HG02970 (cell line): ENCODE data around the gene OSBP2.

Source experiments
- ATAC-seq: cut with Tn5 transposase; IDR thresholded peaks from one replicate; pipeline ENCODE4 v1.9.1; 2021; ENCODE audit warnings: mild to moderate bottlenecking, moderate library complexity, moderate number of reproducible peaks; ENCODE audit not compliant: unreplicated experiment, low FRiP score

Gene OSBP2

GRCh38 chr22:30875481-30876215, 181.0 kb downstream of the OSBP2 start:
- no peak for ATAC-seq

- no peak for ATAC-seq
These were observed 181.6 kb downstream of the OSBP2 start for GRCh38 chr22:30876221-30876751.

DNA sequence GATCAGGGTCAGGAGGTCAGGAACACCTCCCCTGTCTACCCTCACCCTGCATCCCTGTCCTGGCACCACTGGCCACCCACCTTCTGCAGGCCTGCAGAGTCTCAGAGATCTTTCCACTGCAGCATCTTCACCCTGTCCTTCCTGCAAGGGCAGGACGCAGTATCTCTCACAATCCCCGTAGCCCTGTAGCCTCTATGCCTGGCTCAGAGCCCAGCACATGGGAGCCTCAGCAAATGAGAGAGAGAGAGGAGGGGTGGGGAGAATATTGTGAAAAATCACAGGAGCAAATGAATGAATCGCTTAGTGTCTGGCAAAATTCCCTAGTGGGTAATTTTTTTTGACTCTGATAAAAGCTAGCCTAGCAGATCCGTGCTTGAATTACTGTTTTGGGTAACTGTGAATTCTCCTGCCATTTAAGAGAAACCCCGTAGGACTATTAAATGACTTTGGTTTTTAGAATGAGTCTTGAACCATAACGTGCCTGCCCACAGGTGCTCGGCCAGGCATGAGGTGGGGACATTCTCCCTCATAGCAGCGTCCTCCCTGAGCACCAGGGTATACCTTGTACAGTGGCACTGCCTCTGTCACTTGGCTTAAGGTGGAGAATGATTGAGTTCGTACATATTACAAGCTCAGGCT, 182.4 kb downstream of the OSBP2 start:
- no peak for ATAC-seq

GRCh38 chr22:30877662-30878515, 183.2 kb downstream of the OSBP2 start:
- no peak for ATAC-seq

DNA sequence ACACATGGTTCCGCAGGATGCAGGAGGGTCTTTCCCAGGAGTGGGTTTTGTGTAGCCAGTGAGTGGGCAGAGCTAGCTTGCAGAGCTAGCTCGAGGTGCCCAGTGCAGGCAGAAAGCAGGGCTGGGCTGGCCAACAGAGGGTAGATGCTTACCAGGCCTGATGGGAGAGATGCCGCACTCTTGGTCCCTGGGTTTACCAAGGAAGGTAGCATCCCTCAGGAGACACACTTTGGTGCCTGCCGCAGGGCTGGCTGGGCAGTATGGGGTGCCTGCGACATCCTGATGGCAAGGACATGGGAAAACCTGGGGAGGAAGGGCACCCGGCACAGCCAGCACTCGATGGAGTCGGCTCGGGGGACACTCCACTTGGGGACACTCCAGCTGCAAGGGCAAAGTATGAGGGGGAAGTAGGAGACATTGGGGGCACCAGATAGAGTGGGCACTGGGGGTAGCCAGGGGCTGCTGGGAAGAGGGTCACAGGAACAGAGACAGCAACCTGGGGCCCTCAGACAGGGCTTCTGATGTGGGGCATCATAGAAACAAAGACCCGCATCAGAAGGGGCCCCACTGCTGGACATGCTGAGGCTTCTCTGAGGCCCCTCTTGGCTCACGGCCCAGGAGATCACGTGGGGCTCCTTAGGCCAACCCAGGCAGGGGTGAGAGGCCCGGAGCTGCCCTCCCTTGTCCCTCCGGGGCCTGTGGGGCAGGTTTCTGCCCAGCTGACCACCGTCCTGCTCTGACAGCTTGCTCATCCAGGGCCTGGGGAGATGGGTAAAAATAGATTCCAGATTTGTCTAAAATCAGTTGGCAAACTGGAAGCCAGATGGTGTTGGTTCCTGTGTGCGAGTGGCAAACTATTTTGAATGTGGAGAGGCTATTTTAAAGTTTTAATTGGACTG, 184.1 kb downstream of the OSBP2 start:
- ATAC-seq = no peak

DNA sequence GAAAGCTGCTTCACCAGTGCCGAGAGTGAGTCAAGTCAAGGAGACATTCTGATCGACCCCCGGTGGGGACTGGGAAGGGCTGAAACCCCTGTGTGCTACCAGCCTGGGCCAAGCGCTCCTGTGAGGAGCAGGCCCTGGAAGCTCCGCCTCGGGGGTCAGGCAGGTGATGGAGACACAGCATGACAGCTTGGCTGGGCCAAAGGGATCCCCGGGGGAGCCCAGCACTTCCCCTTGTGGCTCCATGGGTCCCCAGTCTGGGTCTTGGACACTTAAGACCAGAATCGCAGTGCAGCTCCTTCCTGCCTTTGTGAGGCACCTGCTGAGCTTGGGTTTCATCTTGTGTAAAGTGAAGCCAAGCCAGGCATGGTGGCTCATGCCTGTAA, 184.7 kb downstream of the OSBP2 start:
- ATAC-seq = no peak

DNA sequence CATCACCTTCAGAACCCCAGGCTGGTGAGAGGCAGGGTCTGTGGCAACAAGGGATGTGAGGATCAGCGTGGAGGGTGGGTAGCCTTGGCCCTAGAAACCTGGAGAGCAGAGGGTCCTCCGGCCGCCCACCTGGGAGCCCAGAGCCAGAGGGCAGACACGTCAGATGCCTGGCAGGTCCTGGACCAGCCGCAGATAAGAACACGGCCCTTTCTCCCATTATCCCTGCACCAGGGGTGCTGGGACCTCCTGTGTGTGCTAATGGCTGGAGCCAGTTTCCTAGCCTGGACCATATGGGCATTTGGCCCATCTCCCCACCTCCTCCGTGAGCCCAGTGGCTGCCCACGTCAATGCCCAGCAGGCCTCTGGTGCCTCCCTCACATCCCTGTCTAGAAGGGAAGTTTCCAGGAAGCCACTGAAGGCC, 185.5 kb downstream of the OSBP2 start:
- ATAC-seq = no peak

DNA sequence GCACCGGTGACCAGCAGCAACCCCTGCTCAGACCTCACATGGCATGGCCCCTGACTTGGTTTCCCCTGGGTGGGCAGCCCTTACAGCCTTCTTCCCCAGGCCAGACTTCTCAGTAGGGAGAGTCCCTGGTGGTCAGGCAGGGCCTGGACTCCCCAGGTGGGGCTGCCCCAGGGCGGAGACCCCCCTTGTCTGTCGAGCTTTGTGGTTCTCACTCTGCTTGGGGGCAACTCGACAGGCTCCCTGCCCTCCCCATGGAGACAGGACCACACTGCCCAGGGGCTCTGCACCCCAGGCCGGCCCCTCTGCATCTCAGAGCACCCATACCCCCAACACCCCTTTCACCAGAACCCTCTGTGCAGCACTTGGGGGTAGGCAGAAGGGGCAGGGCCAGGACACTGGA, 186.2 kb downstream of the OSBP2 start:
- ATAC-seq = no peak

DNA sequence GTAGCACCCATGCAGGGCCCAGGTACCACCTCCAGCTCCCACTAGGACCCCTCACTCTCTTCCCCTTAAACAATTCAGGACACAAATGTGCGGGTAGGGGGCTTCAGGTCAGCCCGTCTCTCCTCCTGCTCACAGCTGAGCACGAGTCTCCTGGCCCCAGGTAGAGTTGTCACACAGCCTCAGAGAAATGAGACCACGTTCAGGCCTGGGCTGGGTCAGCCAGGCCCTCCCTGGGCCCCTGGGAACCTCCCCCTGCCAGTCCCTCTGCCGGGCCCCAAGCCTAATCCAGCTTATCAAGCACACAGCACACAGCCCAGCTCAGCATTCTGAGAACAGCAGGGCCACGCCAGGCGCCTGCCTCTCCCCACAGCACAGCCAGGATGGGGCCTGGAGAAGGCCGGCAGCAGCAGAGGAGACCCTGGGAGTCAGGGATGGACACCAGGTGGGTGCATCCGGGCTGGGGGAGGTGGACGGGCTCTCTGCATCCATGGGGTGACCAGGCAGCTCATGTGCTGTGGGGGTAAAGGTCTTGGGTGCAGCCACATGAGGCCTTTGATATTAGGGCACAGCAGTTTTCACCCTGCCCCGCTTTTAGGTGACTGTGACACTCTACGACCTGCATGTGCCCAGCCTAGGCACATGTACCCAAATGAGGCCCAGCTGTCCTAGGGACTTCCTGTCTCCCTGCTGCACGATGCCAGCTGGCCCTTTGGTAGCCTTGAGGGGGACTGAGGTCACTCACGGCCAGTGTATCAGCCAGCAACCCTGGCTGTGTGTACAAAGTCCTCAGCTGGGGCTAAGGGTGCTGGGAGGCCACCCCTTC, 186.9 kb downstream of the OSBP2 start:
- ATAC-seq = no peak

DNA sequence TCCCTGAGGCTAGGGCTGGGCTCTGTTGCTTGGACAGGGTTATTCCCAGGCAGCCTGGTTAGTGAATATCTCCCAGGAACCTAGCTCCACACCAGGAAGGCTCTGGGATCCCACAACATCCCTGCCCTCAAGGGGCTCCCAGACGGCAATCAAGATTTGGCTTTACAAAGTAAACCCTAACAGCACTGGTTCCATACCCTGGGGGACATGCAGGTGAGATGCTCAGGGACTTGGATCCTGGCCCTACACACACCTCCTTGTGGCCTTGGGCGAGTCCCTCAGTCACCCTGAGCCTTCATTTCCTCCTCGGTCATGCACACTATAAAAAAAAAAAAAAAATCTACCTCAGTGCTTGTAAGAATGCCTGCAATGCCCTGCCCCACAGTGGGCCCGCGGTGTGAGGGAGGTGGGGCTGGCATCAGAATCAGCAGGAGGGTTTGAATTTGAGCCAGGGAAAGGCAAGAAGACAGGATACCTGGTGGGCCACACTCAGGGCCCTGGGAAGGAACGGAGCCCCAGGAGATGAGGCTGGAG, 187.6 kb downstream of the OSBP2 start:
- no peak for ATAC-seq

- no peak for ATAC-seq
These were observed 188.4 kb downstream of the OSBP2 start for GRCh38 chr22:30882974-30883533.

- no peak for ATAC-seq
These were observed 189.0 kb downstream of the OSBP2 start for GRCh38 chr22:30883586-30884145.

GRCh38 chr22:30884211-30885000, 189.7 kb downstream of the OSBP2 start:
- ATAC-seq = no peak

- no peak for ATAC-seq
These were observed 190.3 kb downstream of the OSBP2 start for GRCh38 chr22:30885001-30885366.

DNA sequence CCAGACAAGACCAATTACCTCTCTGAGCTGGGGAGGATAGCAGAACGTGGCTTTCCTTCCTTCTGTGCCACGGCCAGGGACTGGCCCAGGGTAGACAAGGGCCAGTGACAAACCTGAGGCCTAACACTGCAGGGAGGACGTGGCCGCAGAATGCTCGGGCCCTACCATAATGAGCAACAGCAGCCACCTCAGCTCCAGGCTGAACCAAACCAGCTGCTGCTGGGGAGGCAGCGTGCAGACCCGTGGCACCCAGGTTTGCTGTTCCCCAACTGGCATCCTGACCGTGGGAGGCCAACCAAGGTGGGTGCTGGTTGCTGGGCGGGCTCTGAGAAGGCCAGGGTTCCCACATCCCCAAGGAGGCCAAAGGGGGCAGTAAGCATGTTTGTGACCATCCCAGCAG, 190.9 kb downstream of the OSBP2 start:
- no peak for ATAC-seq

- no peak for ATAC-seq
These were observed 192.8 kb downstream of the OSBP2 start for GRCh38 chr22:30887453-30887852.

DNA sequence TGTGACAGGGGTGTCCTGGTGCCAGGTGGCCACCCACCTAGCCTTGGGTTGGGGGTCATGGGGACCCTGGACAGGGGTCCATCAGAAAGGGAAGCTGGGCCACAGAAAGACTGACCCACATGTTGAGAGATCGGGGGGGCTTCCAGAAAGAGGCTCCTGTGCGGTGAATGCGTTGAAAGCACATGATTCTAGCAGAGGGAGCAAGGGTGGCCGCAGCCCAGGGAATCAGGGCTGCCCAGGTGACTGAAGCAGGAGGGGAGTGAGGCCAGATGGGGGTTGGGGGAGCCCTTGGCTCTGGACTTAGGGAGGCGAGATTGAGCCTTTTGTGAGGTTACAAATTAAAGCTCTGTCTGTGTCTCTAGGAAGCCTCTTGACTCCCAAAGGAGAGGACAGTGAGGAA, 193.2 kb downstream of the OSBP2 start:
- ATAC-seq = no peak
